Neural progenitor cell (in vitro differentiated cells): ENCODE data around the gene KCNH1. TPM values are rescaled to one million over a fixed set of nuclear protein-coding genes. Genes with fewer than 3 reads are reported as not detected.

Source experiments
- DNase-seq: peaks from one replicate; pipeline ENCODE4 v3.0.0-alpha.2; 2016; ENCODE audit warnings: low spot score
- H2AFZ ChIP-seq: fragments of 200-600 bp; sonication (generic); replicated peaks from 2 replicates; pipeline ENCODE4 v1.6.1; 2016; ENCODE audit warnings: antibody characterized with exemption
- H3F3A ChIP-seq: fragments of 200-600 bp; sonication (generic); 2 replicates; pipeline ENCODE4 v1.6.1; 2016; ENCODE audit warnings: antibody characterized with exemption, low read depth
- H3K27ac ChIP-seq: fragments of 200-600 bp; sonication (generic); 2 replicates; pipeline ENCODE4 v1.5.1; 2016; ENCODE audit warnings: mild to moderate bottlenecking
- H3K27me3 ChIP-seq: fragments of 200-600 bp; sonication (generic); 2 replicates; pipeline ENCODE4 v1.6.1; 2016; ENCODE audit warnings: mild to moderate bottlenecking, moderate library complexity
- H3K36me3 ChIP-seq: fragments of 200-600 bp; sonication (generic); 2 replicates; pipeline ENCODE4 v1.5.1; 2016
- H3K4me1 ChIP-seq: fragments of 200-600 bp; sonication (generic); 2 replicates; pipeline ENCODE4 v1.6.1; 2016; ENCODE audit warnings: mixed run types
- H3K4me2 ChIP-seq: fragments of 200-600 bp; sonication (generic); 2 replicates; pipeline ENCODE4 v1.6.1; 2016
- H3K4me3 ChIP-seq: fragments of 200-600 bp; sonication (generic); 2 replicates; pipeline ENCODE4 v1.5.1; 2016
- H3K79me2 ChIP-seq: fragments of 200-600 bp; sonication (generic); 2 replicates; pipeline ENCODE4 v1.6.1; 2016; ENCODE audit warnings: low read depth
- H3K9ac ChIP-seq: fragments of 200-600 bp; sonication (generic); 2 replicates; pipeline ENCODE4 v1.6.1; 2016
- H3K9me3 ChIP-seq: fragments of 200-600 bp; sonication (generic); 2 replicates; pipeline ENCODE4 v1.5.1; 2016; ENCODE audit warnings: low read depth
- H4K20me1 ChIP-seq: fragments of 200-600 bp; sonication (generic); 2 replicates; pipeline ENCODE4 v1.6.1; 2016; ENCODE audit warnings: low read depth
- H3K27ac Mint-ChIP-seq: 3 replicates; pipeline ENCODE4 v1.8.0; 2021; ENCODE audit warnings: mixed read lengths
- H3K27me3 Mint-ChIP-seq: 2 replicates; pipeline ENCODE4 v1.8.0; 2022; ENCODE audit warnings: low read depth, mild to moderate bottlenecking, inconsistent platforms, moderate library complexity, mixed read lengths; ENCODE audit not compliant: insufficient read depth
- H3K36me3 Mint-ChIP-seq: 3 replicates; pipeline ENCODE4 v1.8.0; 2021; ENCODE audit warnings: mixed read lengths
- H3K4me1 Mint-ChIP-seq: 3 replicates; pipeline ENCODE4 v1.8.0; 2021; ENCODE audit warnings: mixed read lengths
- H3K4me3 Mint-ChIP-seq: 3 replicates; pipeline ENCODE4 v1.8.0; 2021; ENCODE audit warnings: mild to moderate bottlenecking, moderate library complexity, mixed read lengths
- H3K9me3 Mint-ChIP-seq: 3 replicates; pipeline ENCODE4 v1.8.0; 2020; ENCODE audit warnings: mixed read lengths
- CTCF ChIP-seq: fragments of 200-600 bp; sonication (generic); IDR thresholded peaks from 2 replicates; pipeline ENCODE4 v1.5.1; 2017; ENCODE audit warnings: antibody characterized with exemption, mild to moderate bottlenecking
- EZH2 ChIP-seq: fragments of 200-600 bp; sonication (generic); IDR thresholded peaks from 2 replicates; pipeline ENCODE4 v1.6.1; 2017; ENCODE audit warnings: antibody characterized with exemption, mild to moderate bottlenecking, moderate library complexity
- EZH2phosphoT487 ChIP-seq: fragments of 200-600 bp; sonication (generic); IDR thresholded peaks from 2 replicates; pipeline ENCODE4 v1.6.1; 2017; ENCODE audit warnings: antibody characterized with exemption
- total RNA-seq: library from RNA; depleted of rRNA; stranded (reverse); fragments of >200 nt; gene quantifications from 2 replicates; pipeline ENCODE4 v1.2.3, GENCODE V29; 2015; ENCODE audit warnings: low replicate concordance

The KCNH1 gene
- total RNA-seq, 1 donor from 2014 or later: 1.6 TPM

- Histone ChIP-seq H3K4me1 (no peaks in the 10 kb centered on the region), H3K4me3 (no peak overlapping the region), H3K4me2 (no peak overlapping the region), H3K27me3 (no peaks in the 10 kb centered on the region), H2AFZ (no peak overlapping the region), H3F3A (peaks cover 12% of the 10 kb centered on the region), H3K36me3 (no peaks in the 10 kb centered on the region), H3K79me2 (no peaks in the 10 kb centered on the region), H3K9me3 (no peaks in the 10 kb centered on the region), H3K9ac (no peak overlapping the region), H4K20me1 (no peaks in the 10 kb centered on the region), H3K27ac (no peak overlapping the region)
- DNase-seq: no peak
- Mint-ChIP-seq H3K27me3 (no peaks in the 10 kb centered on the region), H3K36me3 (no peaks in the 10 kb centered on the region), H3K4me1 (peaks cover 8% of the 10 kb centered on the region), H3K9me3 (no peaks in the 10 kb centered on the region), H3K4me3 (no peak overlapping the region), H3K27ac (no peak overlapping the region)
- TF ChIP-seq CTCF: no peak
- TF ChIP-seq EZH2: no peak
- TF ChIP-seq EZH2phosphoT487: no peak
These were observed 285.5 kb downstream of the KCNH1 start for GRCh38 chr1:210848474-210848873.

GRCh38 chr1:210841926-210842625, 291.9 kb downstream of the KCNH1 start:
- Histone ChIP-seq H2AFZ (no peak overlapping the region), H3K27me3 (no peaks in the 10 kb centered on the region)
- no peak for TF ChIP-seq CTCF
- TF ChIP-seq EZH2: no peak
- TF ChIP-seq EZH2phosphoT487: no peak

GRCh38 chr1:210830034-210831028, 303.6 kb downstream of the KCNH1 start:
- Histone ChIP-seq H3F3A (no peaks in the 10 kb centered on the region), H4K20me1 (no peaks in the 10 kb centered on the region), H3K9me3 (no peaks in the 10 kb centered on the region), H3K4me2 (no peak overlapping the region), H3K4me1 (no peaks in the 10 kb centered on the region), H2AFZ (no peak overlapping the region), H3K4me3 (no peak overlapping the region), H3K27me3 (no peaks in the 10 kb centered on the region), H3K79me2 (no peaks in the 10 kb centered on the region), H3K9ac (no peak overlapping the region), H3K27ac (no peak overlapping the region), H3K36me3 (no peaks in the 10 kb centered on the region)
- Mint-ChIP-seq H3K9me3 (no peaks in the 10 kb centered on the region), H3K27me3 (peaks cover 1% of the 10 kb centered on the region), H3K36me3 (no peaks in the 10 kb centered on the region), H3K27ac (no peak overlapping the region), H3K4me3 (no peak overlapping the region), H3K4me1 (peaks cover 4% of the 10 kb centered on the region)
- TF ChIP-seq EZH2 (no peak), CTCF (no peak), EZH2phosphoT487 (no peak)
- no peak for DNase-seq

More at GRCh38 chr1:210841926-210842625, 291.9 kb downstream of the KCNH1 start:
- Histone ChIP-seq H3K4me3 (no peak overlapping the region), H3K27ac (no peak overlapping the region), H3K36me3 (no peaks in the 10 kb centered on the region), H4K20me1 (no peaks in the 10 kb centered on the region), H3K4me1 (no peaks in the 10 kb centered on the region), H3K4me2 (no peak overlapping the region), H3K9ac (no peak overlapping the region), H3K9me3 (no peaks in the 10 kb centered on the region), H3F3A (no peaks in the 10 kb centered on the region), H3K79me2 (no peaks in the 10 kb centered on the region)
- Mint-ChIP-seq H3K27ac (no peak overlapping the region), H3K4me3 (no peak overlapping the region), H3K9me3 (peaks cover 12% of the 10 kb centered on the region), H3K4me1 (no peaks in the 10 kb centered on the region), H3K36me3 (peaks cover 2% of the 10 kb centered on the region), H3K27me3 (peaks cover 3% of the 10 kb centered on the region)
- DNase-seq: no peak
